Measurements from ENCODE around the gene ZNF407.

- no peak for TF ChIP-seq SUZ12 (IDR thresholded peaks at IDR 0.05; ENCODE audit: extremely low read depth, insufficient read depth, insufficient read length)
- no peak for TF ChIP-seq YY1 (IDR thresholded peaks at IDR 0.05; ENCODE audit: insufficient read depth, insufficient read length)
- TF ChIP-seq ZNF274 (IDR thresholded peaks at IDR 0.05; ENCODE audit: low read depth, low read length) = no peak
Measured at GRCh38 chr18:75025573-75025972, 427.9 kb downstream of the ZNF407 start.

Measured in NT2/D1 (cell line).